Right cardiac atrium (tissue), 5 donors: ENCODE results near the gene CCDC178. TPM values are rescaled to one million over a fixed set of nuclear protein-coding genes. Genes with fewer than 3 reads are reported as not detected.

Source experiments
- ATAC-seq, 2 donors: fragments of 200-7000 bp; cut with Tn5 transposase; one replicate each; pipeline versions ENCODE4 v1.8.0 to v1.9.1; 2020; ENCODE audit warnings: moderate library complexity in 2 of 2, mild to moderate bottlenecking in 1 of 2
- DNase-seq, 3 donors: peaks; one replicate each; pipeline ENCODE4 v3.0.0-alpha.2; 2020
- H3K27ac ChIP-seq: one replicate; pipeline ENCODE4 v1.5.1; 2013; ENCODE audit warnings: mild to moderate bottlenecking, low read length, control low read depth, moderate library complexity
- H3K27me3 ChIP-seq: one replicate; pipeline ENCODE4 v1.6.1; 2013; ENCODE audit not compliant: control insufficient read depth, insufficient read depth
- H3K4me1 ChIP-seq: one replicate; pipeline ENCODE4 v1.6.1; 2013; ENCODE audit warnings: low read length; ENCODE audit not compliant: control insufficient read depth, insufficient read depth
- H3K4me3 ChIP-seq: one replicate; pipeline ENCODE4 v1.5.1; 2013; ENCODE audit warnings: low read length, control low read depth
- H3K9me3 ChIP-seq: one replicate; pipeline ENCODE4 v1.6.1; 2013; ENCODE audit warnings: low read length; ENCODE audit not compliant: control insufficient read depth
- WGBS: extraction: QIAGEN DNeasy Blood & Tissue Kit; methylation state at CpG from one replicate; pipeline ENCODE4 v1.1.7; 2013; 5-methylcytosine and 5-hydroxymethylcytosine counted together
- intact Hi-C, 4 donors: fragments of 100-400 bp; cut with DNase I; formaldehyde crosslinking; loops; one replicate each; pipeline versions ENCODE4 v1.11.0 to v1.14.0; 2022 to 2023
- polyA plus RNA-seq: library from polyadenylated mRNA; stranded (reverse); fragments of 200-250 nt; gene quantifications from one replicate; pipeline ENCODE4 v1.2.3, GENCODE V29; 2013
- total RNA-seq, 4 donors: library from RNA; stranded (reverse); fragmentation: NEBNext Ultra II Directional; extraction: Animal tissue kit (Norgen Biotek cat#: 25700); gene quantifications; one replicate each; pipeline ENCODE4 v1.2.1, GENCODE V29; 2021
- donor health status: healthy with polysubstance abuse.
- donor health status: DM: no; HTN: yes; CAD: no.
- donor health status: DM: no; HTN: no; CAD: no.
- donor health status: DM: no; HTN: yes; CAD: no; lungs with severe emphysema.
- donor health status: DM: yes; HTN: yes; CAD: no.

The CCDC178 gene
- total and polyA plus RNA-seq, 5 donors: 0.14 to 0.41 (median 0.29) TPM; not detected in 2

GRCh38 chr18:32893915-32894314, 546.6 kb downstream of the CCDC178 start:
- no peaks in the 10 kb centered on the region for H3K27me3 ChIP-seq
- H3K4me1 ChIP-seq: no peaks in the 10 kb centered on the region
- WGBS: 71% methylated on average over 7 of the region's 7 CpGs
- no peak overlapping the region for H3K27ac ChIP-seq
- intact Hi-C loops: no loop called here
- no peak for ATAC-seq
- no peak overlapping the region for H3K4me3 ChIP-seq
- DNase-seq: no peak
- H3K9me3 ChIP-seq: no peaks in the 10 kb centered on the region

DNA sequence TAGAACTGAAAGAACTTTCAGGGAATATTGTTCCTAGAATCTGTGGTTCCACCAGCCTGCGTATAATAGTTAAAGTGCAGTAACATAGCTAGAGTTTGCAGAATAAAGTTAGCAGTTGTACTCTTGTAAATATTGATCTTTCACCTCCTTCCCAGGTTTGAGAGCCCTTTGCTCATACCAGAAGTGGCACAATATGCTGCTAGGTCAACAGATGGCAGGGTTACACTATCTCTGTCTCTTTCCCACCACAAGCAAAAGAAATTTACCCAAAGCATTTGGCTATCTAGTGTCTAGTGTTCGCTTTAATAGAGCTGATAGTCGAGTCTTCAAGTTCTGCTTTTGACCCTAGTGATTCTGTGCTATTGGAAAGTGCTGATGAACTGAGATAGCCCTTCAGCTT, 548.7 kb downstream of the CCDC178 start:
- H3K27me3 ChIP-seq: no peaks in the 10 kb centered on the region
- no peak overlapping the region for H3K27ac ChIP-seq
- H3K9me3 ChIP-seq: no peaks in the 10 kb centered on the region
- ATAC-seq (no peak), DNase-seq (no peak)
- H3K4me1 ChIP-seq: no peaks in the 10 kb centered on the region
- 82% methylated on average over 3 of the region's 3 CpGs for WGBS
- H3K4me3 ChIP-seq: no peak overlapping the region
- intact Hi-C loops: no loop called here

DNA sequence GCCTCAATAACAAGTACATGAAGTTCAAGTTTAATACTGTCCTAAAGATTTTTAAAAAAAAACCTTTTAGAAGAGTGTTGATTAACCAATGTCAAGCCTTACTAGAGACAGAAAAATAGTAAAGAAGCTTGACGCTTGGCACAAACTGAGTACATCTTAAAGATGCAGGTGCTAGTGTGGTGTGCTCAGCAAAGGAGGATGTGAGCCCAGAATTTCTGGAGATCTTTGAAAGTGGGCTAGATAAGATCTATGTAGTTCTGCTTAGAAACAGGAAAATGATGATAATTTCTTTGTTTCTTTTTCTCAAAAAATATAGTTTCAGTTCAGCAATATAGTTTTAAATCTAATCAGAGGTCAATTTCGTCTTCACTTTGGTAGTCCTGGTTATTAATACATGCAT, 549.4 kb downstream of the CCDC178 start:
- DNase-seq (no peak), ATAC-seq (no peak)
- intact Hi-C loops: no loop called here
- WGBS: 83% methylated on average over 2 of the region's 2 CpGs
- no peaks in the 10 kb centered on the region for H3K4me1 ChIP-seq
- no peaks in the 10 kb centered on the region for H3K27me3 ChIP-seq
- no peak overlapping the region for H3K27ac ChIP-seq
- H3K9me3 ChIP-seq: no peaks in the 10 kb centered on the region
- no peak overlapping the region for H3K4me3 ChIP-seq

- 86% methylated on average over 8 of the region's 8 CpGs for WGBS
- no peak for DNase-seq
- ATAC-seq: no peak
- Histone ChIP-seq H3K27ac (no peak overlapping the region), H3K9me3 (no peaks in the 10 kb centered on the region), H3K4me1 (no peaks in the 10 kb centered on the region), H3K4me3 (no peak overlapping the region), H3K27me3 (no peaks in the 10 kb centered on the region)
- intact Hi-C loops: no loop called here
Measured at GRCh38 chr18:32889615-32890593, 550.6 kb downstream of the CCDC178 start.

DNA sequence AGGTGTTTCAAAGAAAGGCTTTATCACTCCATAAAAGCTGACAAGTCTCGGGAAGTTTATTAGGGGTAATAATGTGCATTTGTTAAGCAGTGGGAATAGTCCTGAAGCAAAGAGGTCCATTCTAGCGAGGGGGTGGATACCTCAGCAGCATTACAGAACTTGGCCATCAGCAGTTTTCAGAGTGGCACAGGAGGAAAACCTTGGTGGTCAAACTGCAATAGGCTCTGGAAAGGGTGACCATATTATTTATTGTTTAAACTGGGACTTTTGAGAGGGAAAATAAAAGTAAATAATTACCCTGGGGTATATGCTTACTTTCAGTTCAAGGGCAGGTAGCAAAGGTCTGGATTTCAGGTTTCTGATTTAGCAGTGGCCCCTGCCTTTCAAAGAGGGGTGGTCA, 552.2 kb downstream of the CCDC178 start:
- Histone ChIP-seq H3K4me1 (no peaks in the 10 kb centered on the region), H3K9me3 (no peaks in the 10 kb centered on the region), H3K4me3 (no peak overlapping the region), H3K27ac (no peak overlapping the region), H3K27me3 (no peaks in the 10 kb centered on the region)
- intact Hi-C loops: no loop called here
- 75% methylated on average over 2 of the region's 2 CpGs for WGBS
- DNase-seq (no peak), ATAC-seq (no peak)

Other genes starting within 250 kb of the CCDC178 start
- 10 to 100 TPM in 1 of 4 donors, 1 to 10 TPM in 3; 9.2 to 11.4 (median 9.6) TPM for gene ASXL3, start 137.5 kb upstream of the CCDC178 start, total RNA-seq
- gene ASXL3, start 137.5 kb upstream of the CCDC178 start, polyA plus RNA-seq: 0.97 TPM